SK-N-SH (cell line): Measurements from ENCODE around the gene KANSL3.

Source experiments
- EZH2phosphoT487 ChIP-seq: fragments of 200-600 bp; sonication (generic); IDR thresholded peaks from 2 replicates; pipeline ENCODE4 v1.6.1; 2017; ENCODE audit warnings: low read depth, mixed run types, mild to moderate bottlenecking, antibody characterized with exemption, moderate library complexity, borderline replicate concordance
- NFIC ChIP-seq: IDR thresholded peaks from 2 replicates; pipeline ENCODE4 v1.4.0; 2012; ENCODE audit warnings: borderline replicate concordance
- TF ChIP-seq, protein P1 (sequence below): IDR thresholded peaks from 2 replicates; pipeline ENCODE4; 2012
- TF ChIP-seq, protein P2 (sequence below): fragments of 200-600 bp; sonication (generic); IDR thresholded peaks from 2 replicates; pipeline ENCODE4 v1.6.1; 2017; ENCODE audit warnings: antibody characterized with exemption, mild to moderate bottlenecking, moderate library complexity

DNA sequence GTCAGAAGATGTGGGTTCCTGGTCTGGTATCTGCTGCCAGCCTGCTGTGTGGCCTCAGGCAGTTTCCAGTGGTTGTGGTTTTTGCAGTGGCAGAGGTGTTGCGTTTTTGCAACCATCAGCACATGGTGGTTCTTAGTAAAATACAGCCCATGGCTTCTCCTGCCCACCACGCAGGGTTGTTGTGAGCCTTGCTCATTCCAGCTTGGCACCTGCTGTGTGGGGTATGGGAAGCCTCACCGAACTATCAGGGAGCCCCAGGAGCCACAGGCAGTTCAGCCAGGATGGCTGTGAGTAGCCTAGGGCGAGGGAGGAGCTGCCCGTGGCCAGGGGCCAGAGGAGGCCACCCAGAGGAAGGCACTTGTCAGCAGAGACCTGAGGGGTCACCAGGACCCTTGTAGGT, 91.8 kb downstream of the KANSL3 start:
- TF ChIP-seq, protein P1, sequence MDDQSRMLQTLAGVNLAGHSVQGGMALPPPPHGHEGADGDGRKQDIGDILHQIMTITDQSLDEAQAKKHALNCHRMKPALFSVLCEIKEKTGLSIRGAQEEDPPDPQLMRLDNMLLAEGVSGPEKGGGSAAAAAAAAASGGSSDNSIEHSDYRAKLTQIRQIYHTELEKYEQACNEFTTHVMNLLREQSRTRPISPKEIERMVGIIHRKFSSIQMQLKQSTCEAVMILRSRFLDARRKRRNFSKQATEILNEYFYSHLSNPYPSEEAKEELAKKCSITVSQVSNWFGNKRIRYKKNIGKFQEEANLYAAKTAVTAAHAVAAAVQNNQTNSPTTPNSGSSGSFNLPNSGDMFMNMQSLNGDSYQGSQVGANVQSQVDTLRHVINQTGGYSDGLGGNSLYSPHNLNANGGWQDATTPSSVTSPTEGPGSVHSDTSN = no peak
- TF ChIP-seq EZH2phosphoT487 = no peak
- TF ChIP-seq, protein P2, sequence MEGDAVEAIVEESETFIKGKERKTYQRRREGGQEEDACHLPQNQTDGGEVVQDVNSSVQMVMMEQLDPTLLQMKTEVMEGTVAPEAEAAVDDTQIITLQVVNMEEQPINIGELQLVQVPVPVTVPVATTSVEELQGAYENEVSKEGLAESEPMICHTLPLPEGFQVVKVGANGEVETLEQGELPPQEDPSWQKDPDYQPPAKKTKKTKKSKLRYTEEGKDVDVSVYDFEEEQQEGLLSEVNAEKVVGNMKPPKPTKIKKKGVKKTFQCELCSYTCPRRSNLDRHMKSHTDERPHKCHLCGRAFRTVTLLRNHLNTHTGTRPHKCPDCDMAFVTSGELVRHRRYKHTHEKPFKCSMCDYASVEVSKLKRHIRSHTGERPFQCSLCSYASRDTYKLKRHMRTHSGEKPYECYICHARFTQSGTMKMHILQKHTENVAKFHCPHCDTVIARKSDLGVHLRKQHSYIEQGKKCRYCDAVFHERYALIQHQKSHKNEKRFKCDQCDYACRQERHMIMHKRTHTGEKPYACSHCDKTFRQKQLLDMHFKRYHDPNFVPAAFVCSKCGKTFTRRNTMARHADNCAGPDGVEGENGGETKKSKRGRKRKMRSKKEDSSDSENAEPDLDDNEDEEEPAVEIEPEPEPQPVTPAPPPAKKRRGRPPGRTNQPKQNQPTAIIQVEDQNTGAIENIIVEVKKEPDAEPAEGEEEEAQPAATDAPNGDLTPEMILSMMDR = no peak
- TF ChIP-seq NFIC = no peak
